ENCODE data around the gene ST6GALNAC2.

The ST6GALNAC2 gene

DNA sequence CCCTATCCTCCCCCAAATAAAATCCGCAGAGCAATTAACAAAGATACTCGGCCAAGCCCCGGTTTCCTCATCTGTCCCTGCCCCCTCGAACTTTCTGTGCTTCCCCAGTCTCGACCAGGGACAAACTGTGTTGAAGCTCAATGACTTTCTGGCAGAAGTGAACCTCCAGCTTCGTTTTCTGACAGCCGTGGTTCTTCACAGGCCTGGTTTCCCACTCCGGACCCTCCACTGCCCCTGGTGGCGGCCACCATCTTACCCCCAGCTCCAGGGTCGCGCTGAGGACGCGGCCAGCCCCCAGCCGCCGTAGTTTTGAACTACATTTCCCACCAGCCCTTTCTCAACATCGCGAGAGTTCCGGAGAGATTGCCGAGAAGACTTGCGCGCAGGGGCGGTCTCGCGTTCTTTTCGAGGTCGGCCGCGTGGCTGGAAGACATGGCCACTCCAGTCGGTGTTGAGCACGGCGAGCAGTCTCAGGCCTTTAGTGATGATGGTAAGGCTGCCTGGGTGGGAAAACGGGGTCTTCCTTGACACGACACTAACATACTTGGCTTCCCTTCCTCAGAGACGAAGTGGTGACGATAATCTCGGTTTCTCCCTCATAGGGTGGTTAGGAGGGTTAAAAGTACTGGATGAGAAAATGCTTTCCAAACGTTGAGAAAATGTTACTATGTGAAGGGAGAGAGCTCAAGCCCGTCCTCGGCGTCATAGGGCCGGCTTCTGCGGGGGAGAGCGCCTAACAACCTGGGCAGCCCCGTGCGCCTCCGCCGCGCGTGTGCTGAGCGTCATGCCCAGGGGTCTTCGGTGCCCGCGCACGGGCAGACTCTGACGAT, 28.1 kb downstream of the ST6GALNAC2 start:
- DNase-seq (ENCODE audit: extremely low read depth in 1 of 2, low read depth in 1 of 2): peak; percentile 82 to 92

DNA sequence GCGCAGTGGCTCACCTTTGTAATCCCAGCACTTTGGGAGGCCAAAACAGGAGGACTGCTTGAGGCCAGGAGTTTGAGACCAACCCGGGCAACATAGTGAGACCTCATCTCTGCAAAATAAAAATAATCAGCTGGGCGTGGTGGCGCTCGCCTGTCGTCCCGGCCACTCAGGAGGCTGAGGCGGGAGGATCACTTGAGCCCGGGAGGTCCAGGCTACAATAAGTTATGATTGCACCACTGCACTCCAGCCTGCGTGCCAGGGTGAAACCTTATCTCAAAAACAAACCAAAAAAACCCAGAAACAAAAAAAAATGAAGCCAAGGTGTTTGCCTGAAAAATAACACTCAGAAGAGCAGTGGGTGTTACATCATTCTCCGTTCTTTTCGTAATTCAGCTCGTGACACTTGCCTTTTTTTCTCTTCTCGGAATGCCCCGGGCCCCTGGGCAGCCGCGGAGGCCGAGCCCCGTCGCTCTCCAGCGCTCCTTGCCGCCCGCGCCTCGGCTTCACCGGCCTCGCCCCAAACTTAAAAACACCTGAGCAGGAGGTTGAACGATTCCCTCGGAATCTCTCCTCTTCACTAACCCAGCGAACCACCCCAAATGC, 28.8 kb downstream of the ST6GALNAC2 start:
- DNase-seq (ENCODE audit: extremely low read depth in 1 of 2, low read depth in 1 of 2): no peak

GRCh38 chr17:76554131-76554530, 31.5 kb downstream of the ST6GALNAC2 start:
- DNase-seq (ENCODE audit: extremely low read depth in 1 of 2, low read depth in 1 of 2): no peak

DNA sequence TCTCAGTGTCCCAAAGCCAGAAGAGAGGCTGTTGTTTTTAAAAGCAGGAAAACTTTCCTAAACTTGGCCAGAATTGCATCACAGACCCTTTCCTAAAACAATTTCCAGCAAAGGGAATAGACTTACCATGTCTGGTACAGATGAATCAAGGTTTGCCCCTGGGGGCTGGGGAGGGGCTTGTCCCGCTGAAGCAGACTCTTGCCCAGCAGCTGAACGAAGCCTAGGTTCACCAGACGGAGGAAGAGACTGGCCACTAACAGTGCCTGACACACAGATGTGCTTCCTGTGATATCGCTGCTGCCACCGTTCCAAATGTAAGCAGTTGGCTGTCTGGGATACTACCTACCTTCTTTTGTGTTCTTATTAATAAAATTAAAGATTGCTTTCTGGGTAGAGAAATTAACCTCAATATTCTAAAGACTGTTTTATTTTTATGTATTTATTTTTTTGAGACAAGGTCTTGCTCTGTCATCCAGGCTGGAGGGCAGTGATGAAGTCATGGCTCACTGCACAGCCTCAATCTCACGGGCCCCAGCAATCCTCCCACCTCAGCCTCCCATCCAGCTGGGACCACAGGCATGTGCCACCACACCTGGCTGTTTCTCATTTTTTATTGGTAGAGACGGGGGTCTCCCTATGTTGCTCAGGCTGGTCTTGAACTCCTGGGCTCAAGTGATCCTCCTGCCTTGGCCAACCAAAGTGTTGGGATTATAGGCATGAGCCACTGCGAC, 32.3 kb downstream of the ST6GALNAC2 start:
- no peak for DNase-seq (ENCODE audit: extremely low read depth in 1 of 2, low read depth in 1 of 2)

GRCh38 chr17:76551685-76552084, 34.0 kb downstream of the ST6GALNAC2 start:
- DNase-seq (ENCODE audit: extremely low read depth in 1 of 2, low read depth in 1 of 2): no peak

DNA sequence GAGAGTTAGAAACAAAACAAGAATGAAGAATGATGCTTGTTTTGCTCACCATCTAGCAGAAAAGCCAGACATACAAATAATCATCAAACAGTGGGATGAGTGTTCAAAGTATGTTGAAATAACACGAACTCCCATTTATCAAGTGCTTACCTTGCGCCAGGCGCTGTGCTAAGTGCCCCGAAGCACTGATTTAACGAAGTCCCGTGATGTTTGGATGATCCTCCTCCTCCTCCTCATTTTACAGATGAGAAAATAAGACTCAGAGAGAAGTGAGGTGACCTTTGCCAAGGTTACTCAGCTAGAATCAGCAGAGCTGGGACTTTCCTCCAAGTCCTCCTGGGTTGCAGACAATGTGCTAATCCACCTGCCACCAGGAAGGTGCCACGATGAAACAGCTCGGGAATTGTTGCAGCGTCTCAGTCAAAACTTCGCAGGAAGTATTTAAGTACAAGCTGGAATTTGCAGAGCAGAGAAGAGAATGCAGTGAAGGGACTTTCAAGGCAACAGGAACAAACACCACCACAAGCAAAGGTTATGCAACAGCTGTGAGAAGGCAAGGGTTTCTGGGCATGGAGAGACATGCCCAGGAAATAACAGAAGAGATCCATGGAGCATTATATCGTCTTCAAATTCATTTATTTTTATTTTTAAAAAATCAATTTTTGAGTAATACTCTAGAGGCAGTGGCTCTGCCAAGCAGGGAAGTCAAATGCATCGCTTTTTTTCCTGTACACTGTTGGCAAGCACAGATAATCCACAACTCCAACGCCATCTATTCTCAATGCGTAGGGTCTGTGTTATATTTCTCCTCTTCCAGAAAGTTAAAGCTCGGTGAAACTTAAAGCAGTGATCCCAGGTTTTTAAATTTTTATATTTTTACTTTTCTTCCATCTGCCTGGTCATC, 34.7 kb downstream of the ST6GALNAC2 start:
- DNase-seq (ENCODE audit: extremely low read depth in 1 of 2, low read depth in 1 of 2): no peak

DNA sequence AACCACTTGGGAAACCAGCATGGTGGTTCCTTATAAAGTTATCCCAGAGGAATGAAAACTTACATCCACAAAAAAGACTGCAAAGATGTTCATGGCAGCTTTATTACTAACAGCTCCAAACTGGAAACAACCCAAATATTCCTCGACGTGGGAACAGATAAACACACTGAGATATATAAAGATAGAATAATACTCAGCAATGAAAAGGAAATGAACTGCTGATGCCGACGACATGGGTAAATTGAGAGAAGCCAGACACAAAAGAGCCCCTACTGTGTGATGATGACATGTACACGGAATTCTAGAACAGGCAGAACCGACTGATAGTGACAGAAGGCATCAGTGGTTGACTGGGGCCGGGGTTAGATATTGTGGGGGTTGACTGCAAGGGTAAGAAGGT, 36.1 kb downstream of the ST6GALNAC2 start:
- no peak for DNase-seq (ENCODE audit: extremely low read depth in 1 of 2, low read depth in 1 of 2)

DNA sequence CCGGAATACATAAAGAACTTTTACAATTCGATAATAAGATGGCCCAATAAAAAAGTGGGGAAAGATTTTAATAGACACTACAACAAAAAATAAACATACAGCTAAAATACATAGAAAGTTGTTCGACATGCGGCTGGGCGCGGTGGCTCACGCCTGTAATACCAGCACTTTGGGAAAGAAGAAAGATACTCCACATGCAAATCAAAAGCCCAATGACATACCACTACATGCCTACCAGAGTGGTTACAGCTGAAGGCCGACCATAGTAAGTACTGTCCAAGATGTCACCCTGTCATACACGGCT, 36.5 kb downstream of the ST6GALNAC2 start:
- DNase-seq (ENCODE audit: extremely low read depth in 1 of 2, low read depth in 1 of 2): no peak

GRCh38 chr17:76548378-76549214, 37.1 kb downstream of the ST6GALNAC2 start:
- no peak for DNase-seq (ENCODE audit: extremely low read depth in 1 of 2, low read depth in 1 of 2)

DNA sequence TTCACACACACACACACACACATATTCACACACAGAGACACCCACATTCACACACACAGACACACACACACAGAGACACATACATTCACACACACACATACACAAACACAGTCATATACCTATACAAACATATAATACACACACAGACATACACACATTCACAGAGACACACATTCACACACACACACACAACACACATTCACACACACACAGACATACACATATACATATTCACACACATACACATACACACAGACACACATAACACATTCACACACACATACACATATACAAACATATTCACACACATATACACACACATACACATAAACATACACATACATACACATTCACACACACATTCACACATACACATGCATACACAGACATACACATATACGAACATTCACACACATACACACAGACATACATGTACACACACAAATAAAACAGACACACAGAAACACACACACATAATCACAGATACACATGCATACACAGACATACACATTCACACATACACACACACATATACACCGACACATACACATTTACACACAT, 37.9 kb downstream of the ST6GALNAC2 start:
- DNase-seq (ENCODE audit: extremely low read depth in 1 of 2, low read depth in 1 of 2): no peak

DNA sequence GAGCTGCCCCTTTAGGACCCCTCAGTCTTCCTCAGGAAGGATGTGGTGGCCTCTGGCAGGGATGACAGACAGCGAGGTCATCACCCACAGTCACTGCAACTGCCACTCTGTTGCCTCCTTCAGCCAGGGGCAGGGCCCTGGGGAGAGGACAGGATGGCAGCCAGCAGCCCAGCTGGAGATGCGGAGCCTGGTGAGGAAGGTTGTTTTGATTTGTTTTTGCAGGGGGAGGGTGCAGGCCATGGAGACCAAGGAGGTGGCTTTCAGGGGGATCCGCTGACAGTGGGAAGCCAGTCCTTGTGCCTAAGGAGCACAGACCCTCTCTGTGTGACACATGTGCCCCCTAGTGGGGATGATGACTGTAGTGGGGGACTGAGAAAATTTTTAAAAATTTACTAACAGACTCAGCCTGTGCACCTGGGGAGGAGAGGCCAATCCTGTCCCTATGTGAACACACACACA, 38.4 kb downstream of the ST6GALNAC2 start:
- no peak for DNase-seq (ENCODE audit: extremely low read depth in 1 of 2, low read depth in 1 of 2)

GRCh38 chr17:76546556-76547182, 39.0 kb downstream of the ST6GALNAC2 start:
- no peak for DNase-seq (ENCODE audit: extremely low read depth in 1 of 2, low read depth in 1 of 2)

- DNase-seq (ENCODE audit: extremely low read depth in 1 of 2, low read depth in 1 of 2): no peak
These were observed 39.6 kb downstream of the ST6GALNAC2 start for GRCh38 chr17:76545918-76546555.

GRCh38 chr17:76544546-76545365, 40.9 kb downstream of the ST6GALNAC2 start:
- DNase-seq (ENCODE audit: extremely low read depth in 1 of 2, low read depth in 1 of 2): no peak

DNA sequence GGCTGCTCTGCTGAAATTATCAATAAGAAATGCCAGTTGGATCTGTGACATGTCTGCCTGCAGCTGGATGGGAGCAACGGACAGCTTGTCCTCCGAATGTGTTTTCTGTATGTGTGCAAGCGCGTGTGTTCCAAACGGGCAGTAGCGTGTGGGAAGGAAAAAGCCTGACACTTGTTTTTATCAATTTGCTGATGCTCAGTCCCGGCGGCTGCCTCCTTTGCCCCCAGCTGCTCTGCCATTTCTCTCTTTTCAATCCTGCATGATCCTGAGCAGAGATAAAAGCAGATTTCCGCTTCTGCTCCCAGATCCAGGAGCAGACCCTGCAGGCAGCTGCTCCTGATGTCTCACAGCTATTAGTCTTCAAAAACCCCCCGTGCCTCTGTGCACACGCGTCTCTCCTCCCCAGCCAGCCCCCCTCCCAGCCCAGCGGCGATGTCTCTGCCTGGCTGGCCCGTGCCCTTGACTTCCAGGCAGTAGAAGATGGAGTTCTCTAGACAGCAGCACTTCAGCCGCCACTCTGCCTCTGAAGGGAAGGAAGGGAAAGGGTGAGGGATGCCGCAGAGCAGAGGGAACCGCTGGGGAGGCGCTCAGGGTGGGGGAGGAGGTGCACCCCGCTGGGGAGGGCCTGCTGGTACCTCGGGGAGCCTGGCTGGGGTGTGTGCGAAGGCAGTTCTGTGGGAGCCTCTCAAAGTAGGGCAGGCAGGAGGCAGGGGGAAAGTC, 41.7 kb downstream of the ST6GALNAC2 start:
- no peak for DNase-seq (ENCODE audit: extremely low read depth in 1 of 2, low read depth in 1 of 2)

- no peak for DNase-seq (ENCODE audit: extremely low read depth in 1 of 2, low read depth in 1 of 2)
These were observed 42.2 kb downstream of the ST6GALNAC2 start for GRCh38 chr17:76543482-76543825.

GRCh38 chr17:76542984-76543383, 42.7 kb downstream of the ST6GALNAC2 start:
- DNase-seq (ENCODE audit: extremely low read depth in 1 of 2, low read depth in 1 of 2): no peak

Measured in stimulated activated CD8-positive, alpha-beta memory T cell treated with anti-CD3 and anti-CD28 coated beads, Interleukin-7, amount 100 ng/mL, for 48 hours (primary cell).